HG03060 (cell line): ENCODE results near the gene GRIK5.
"Not testable (repeated sequence)": the region's sequence is repeated elsewhere in the genome, so short reads cannot be mapped to it uniquely, and the experiment has no call there.

ENCODE experiments used
- ATAC-seq: cut with Tn5 transposase; IDR thresholded peaks from one replicate; pipeline ENCODE4 v1.9.1; 2021; ENCODE audit warnings: low read depth, moderate number of reproducible peaks; ENCODE audit not compliant: unreplicated experiment

The GRIK5 gene

DNA sequence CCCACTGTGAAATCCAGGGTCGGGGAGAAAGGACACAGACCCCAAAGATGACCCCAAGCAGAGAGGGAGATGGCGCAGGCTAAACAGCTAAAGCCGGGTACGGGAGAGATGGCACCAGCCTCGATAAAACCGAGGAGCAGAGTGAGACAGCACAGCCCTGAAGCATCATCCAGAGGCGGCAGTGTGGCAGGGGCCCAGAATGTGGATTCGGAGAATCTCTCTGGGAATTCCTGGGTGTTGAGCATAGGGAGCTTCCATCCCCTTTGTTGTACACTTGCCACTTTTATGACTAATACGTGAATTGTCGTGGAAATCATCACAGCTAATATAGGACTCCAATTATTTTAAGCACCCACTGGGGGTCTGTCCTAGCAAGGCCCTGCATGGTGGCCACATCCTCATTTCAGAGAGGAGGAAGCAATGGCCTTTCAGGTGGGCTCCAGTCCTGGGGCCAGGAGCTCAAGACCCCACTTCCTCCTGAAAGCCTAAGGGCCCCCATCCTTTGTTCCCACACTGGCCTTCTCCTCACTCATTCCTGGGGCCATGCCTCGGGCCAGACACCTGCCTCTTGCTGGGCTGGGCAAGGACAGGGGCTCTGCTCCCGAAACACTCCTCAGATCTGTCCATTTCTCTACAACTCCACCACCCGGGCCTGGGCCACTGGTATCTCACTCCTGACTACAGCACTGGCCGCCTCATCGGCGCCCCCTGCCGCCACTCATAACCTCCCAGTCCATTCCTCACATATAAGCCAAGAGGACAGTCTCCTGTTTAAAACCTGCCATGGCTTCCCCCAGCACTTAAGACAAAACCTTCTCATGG lies 46.7 kb downstream of the GRIK5 start:
- ATAC-seq: no peak

DNA sequence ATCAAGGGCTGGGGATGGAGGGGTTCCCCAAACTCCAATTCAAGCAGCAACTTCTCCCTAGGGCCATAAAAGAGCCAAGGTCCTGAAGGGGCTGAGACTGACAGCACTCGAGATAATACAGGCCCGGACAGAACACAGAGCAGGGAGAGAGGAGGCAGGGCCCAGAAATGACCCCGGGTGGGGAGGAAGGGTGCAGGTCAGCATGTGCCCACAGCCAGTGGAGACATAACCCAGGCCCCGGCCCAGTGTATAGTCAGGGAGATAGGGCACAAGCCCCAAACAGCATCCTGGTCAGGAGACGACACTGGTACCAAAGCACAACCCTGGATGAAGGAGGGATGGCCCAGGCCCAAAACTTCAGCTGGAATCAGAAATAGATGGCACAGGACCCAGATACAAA lies 47.4 kb downstream of the GRIK5 start:
- no peak for ATAC-seq

DNA sequence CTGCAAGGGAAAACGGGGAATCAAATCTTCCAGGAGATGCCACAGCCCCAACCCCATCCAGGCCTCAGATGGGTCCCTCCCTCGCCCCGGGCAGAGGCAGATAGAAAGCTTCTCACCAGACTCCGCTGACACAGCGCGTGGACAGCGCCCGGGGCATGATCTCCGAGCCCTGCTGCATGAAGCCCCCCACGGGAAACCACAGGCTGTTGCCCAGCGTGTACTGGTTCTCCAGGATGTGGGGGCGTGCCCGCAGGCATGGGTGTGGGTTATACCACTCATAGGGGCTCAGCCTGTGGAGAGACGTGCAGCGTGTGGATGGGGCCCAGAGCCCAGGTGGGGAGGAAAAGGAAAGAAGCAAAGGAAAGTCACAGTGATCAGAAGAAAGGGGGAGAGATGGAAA lies 48.8 kb downstream of the GRIK5 start:
- ATAC-seq: no peak

DNA sequence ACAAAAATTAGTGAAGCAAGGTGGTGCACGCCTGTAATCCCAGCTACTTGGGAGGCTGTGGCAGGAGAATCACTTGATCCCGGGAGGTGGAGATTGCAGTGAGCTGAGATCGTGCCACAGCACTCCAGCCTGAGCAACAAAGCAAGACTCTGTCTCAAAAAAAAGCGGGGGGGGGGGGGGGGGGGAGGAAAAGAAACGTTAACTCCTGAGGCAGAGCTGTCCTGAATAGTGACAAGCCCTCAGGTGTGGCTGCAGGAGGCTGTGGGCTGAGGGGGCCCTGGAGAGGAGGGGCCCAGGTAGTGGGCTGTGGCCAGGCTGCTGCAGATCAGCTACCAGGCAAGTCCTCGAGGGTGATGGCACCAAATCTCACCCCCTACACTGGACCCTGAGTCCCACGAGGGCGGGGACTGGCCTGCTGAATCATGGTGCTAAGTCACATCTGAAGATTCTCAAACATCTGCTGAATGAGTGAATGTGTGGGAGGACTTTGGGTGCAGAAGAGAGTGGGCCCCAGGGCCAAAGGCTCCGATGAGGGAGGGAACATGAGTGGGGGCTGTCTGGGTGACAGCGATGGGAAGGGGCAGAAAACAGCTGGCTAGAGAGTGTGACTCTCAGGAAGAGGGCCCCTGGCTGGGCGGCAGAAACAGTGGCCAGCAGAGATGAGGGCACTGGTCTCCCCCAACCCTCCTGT lies 51.4 kb downstream of the GRIK5 start:
- ATAC-seq: no peak

DNA sequence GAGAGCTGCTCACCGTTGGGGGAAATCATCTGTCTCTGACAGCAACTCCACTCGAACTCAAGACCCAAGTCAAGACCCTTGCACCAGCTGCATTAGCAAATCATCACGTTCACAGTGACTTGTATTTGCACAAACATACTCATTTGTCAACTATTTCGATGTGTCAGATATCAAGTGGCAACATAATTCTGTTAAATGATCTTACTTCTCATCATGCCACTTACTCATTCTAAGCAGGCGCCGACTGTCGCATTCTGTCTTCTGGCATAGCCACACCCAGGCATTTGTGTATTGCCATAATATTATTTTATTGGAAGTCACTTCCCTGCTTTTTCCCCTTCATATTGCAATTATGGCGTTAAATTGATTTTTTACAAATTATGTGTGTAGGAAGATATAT lies 53.0 kb downstream of the GRIK5 start:
- no peak for ATAC-seq

DNA sequence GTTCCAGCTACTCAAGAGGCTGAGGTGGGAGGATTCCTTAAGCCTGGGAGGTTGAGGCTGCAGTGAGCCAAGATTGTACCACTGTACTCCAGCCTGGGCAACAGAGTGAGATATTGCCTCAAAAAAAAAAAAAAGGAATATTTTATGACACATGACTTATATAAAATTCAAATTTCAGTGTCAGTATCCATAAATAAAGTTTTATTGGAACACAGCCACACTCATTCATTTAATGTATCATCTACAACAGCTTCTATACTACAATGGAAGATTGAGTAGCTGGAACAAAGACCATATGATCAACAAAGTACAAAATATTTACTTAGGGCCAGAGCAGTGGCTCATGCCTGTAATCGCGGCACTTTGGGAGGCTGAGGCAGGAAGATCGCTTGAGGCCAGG lies 57.3 kb downstream of the GRIK5 start:
- not testable (repeated sequence) for ATAC-seq

DNA sequence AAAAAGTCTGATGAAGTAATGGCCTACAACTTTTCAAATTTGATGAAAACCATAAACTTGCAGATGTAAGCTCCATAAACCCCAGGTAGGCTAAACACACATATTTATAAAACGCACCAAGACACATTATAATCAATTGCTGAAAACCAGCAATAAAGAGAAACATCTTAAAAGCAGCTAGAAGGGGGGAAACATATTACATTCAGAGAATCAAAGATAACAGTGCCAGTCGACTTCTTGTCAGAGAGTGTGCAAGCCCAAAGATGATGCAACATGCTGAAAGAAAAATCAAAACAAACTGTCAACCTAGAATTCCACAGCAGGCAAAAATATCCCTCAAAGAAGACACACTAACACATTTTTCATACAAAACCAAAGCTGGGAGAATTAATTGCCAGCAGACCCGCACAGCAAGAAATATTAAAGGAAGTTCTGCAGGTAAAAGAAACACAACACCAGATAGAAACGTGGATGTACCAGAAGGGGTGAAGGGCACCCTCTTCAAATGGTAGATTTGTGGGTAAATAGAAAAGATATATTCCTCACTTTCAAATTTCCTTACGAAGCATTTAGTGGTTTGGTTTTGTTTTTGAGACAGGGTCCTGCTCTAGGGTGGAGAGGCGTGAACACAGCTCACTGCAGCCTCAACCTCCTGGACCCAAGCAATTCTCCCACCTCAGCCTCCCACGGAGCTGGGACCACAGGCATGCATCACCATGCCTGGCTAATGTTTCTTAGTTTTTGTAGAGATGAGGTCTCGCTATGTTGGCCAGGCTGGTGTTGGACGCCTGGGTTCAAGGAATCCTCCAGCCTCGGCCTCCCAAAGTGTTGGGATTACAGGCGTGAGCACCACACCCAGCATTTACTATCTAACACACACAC lies 59.5 kb downstream of the GRIK5 start:
- no peak for ATAC-seq

DNA sequence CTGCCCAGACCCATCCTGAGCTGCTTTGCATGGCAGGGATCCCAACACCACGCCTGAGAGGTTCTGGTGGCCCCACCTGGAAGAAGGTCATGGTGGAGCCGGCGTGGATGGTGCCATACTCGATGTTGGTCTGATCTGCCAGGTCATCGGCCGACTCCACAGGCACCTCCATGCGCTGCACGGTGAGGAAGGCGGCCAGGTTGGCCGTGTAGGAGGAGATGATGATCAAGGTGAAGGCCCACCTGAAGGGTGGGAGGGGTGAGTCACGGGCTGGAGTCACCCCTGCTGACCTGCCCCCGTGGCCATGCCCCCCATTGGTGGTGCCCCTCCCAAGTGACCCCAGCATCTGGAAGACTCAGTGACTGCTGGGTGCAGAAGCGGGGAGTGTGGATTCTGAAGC lies 63.4 kb downstream of the GRIK5 start:
- ATAC-seq: no peak

DNA sequence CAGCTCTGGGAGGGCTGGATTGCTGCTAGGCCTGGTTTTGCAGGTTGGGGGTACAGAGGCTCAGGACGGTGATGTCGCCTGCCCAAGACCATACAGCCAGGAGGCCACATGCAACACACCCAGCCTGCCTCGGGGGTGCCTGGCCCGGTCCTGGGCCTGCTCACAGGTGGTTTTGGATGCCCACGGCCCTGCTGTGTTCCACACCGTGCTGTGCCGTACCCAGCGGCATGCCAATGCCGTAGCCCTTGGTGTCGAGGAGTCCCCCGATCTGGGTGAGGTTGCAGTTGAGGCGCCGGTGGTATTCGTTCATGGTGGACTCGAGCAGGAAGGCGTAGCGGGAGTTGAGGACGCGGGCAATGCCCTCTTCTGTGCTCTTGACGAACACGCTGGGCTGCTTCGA lies 64.5 kb downstream of the GRIK5 start:
- no peak for ATAC-seq

DNA sequence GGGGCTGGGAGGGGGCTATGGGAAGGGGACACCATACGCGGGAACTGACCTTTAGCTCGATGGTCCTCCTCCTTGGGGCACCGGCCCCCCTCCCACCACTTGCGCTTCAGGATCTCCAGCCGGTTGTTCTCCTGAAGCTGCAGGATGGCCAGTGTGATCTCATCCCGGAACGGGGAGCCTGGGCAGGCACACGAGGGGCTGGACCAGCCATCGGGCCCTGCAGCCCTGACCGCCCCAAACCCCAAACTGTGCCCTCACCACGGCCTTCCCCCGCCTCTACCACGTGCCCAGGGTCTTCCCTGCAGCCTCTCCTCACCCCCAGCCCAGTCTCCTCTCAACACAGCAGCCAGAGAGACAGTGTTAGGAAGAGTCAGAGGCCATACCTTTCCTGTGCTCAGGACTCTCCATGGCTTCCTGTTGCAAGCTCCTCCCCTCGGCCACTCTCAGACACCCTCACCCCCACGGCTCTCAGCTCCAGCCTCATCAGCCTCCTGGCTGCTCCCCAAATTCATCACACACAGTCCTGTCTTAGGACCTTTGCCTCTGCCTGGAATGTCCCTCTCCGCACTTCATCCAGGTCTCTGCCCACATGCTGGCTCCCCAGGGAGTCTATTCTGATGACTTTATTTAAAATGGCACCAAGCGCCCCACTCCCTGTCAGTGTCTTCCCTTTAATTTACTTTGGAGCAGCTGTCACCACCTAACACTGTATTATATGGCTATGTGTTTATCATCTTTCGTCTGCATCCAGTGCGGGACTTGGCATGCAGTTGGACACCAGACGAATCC lies 66.3 kb downstream of the GRIK5 start:
- ATAC-seq: no peak

DNA sequence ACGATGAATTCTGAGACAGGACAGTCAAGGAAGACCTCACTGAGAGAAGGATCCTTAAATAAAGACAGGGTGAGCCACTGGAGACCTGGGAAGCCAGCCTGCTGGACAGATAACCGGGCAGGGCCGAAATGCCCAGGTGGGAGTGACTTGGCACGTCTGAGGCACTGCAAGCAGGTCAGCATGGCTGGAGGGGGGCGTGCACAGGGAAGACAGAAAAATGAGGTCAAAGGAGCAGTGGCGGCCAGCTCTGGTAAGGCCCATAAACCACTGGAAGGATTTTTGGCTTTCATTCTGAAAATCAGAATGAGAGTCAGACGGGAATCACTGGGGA lies 70.2 kb downstream of the GRIK5 start:
- no peak for ATAC-seq

DNA sequence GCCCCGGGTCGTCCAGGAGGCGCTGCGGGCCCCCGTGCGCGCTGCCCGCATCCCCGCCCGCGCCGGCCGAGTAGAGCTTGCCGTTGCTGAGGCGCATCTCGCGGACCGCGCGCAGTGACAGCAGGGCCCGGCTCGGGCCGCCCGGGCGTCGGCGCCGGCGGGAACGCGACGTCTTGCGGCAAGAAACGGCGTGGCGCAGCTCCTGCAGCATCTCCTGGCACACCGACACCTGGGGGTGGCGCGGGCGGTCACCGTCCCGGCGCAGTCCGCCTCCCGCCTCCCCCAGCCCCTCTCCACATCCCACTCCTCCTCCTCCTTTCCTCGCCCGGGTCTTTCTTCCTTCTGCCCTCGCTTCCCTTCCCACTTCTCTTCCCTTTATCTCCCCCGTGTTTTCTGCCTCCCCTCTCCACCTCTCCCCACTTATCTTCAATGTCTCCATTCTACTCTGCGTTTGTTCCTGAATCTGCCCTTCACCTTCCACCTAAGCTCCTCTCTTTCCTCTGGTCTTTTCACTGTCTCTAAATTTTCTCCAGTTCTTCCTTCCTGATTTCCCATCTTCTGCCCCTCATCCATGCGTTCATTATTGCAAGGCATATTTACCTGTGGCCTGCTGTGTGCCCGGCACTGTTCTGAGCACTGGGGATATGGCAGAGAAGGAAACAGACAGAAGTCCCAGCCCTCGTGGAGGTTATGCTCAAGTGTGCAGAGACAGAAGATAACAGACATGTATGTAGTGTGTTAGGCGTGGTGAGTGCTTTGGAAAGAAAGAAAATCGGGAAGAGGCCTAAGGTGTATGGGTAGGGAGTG lies 70.7 kb downstream of the GRIK5 start:
- ATAC-seq: no peak

DNA sequence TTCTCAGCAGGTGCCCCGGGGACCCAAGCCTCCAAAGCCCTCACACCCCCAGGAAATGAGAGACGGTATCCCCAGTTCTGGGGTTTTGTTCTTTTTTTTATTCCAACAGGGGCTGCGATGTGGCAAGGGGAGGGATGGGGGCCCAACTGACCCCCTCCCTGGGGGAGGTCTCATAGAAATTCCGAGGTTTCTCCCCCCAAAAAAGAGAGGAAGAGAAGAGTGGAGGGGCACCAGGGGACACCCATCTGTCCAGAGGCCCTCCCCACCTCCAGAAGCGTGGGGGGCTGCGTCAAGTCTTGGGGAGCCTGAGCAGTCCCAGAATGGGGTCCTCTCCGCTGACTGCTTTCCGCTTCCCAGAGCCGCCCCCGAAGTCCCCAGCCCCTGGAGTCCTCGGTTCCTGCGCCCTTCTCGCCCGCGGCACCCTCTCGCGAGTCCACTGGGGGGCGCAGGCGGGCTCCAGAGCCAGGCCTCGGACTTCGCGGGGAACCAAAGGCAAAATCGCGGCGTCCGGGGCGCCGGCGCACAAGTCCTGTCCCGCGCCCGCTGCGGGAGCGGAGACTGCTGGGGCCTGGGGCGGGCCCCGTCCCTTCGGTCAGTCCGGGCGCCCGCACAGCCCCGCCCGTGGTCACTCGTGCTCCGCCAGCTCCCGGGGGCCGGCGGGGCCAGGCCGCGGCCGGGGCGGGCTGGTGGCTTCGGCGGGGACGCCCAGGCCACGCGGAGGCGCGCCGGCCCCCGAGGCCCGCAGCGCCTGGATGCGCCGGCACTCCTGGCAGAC lies 71.6 kb downstream of the GRIK5 start:
- no peak for ATAC-seq

DNA sequence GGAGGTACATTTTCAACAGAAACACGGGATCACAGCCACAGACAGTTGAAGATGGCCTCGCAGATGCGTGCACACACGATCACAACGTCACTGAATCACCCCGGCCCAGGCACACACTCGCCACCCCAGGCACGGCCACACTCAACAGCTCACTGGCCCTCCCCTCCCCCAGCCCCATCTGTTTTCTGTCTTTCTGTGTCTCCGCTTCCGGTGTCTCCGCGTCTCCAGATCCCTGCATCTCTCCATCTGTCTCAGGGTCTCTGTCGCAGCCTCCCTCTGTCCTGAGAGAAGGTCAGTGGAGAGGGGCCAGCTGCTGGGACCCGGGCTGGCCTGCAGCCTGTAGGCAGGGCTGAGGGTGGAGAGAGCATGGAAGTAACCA lies 72.2 kb downstream of the GRIK5 start:
- no peak for ATAC-seq

DNA sequence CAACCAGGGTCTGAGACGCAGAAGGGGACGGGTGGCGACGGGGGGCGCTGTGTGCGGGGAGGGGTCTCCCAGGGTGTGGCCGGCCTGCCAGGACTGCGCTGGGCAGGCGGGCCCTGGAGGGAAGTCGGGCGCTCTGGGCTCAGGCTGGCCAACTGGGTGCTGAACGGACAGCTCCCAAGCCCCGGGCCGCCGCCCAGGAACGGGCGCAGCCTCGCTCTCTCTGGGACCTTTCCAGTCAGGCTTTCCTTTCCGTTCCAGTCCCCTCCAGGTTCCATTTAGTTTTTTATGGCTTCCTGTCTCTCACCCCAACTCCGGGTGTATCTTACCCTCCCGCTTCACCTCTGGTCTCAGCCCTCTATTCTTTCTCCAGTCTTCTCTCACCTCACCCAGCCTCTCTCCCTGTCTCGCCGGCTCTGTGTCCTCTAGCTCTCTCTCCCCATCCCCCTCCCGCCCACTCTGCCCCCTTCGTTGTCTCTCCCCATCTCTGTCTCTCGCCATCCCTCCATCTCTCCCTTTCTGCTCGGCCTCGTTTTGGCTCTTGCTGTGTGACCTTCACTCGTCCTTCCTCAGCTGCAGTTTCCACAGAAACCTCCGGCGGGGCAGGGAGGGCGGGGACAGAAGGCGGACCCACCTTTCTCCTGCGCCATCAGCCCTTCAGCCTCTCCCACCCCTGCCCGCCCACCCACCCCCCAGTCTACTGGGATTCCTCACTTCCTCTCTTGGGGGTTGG lies 72.7 kb downstream of the GRIK5 start:
- no peak for ATAC-seq

DNA sequence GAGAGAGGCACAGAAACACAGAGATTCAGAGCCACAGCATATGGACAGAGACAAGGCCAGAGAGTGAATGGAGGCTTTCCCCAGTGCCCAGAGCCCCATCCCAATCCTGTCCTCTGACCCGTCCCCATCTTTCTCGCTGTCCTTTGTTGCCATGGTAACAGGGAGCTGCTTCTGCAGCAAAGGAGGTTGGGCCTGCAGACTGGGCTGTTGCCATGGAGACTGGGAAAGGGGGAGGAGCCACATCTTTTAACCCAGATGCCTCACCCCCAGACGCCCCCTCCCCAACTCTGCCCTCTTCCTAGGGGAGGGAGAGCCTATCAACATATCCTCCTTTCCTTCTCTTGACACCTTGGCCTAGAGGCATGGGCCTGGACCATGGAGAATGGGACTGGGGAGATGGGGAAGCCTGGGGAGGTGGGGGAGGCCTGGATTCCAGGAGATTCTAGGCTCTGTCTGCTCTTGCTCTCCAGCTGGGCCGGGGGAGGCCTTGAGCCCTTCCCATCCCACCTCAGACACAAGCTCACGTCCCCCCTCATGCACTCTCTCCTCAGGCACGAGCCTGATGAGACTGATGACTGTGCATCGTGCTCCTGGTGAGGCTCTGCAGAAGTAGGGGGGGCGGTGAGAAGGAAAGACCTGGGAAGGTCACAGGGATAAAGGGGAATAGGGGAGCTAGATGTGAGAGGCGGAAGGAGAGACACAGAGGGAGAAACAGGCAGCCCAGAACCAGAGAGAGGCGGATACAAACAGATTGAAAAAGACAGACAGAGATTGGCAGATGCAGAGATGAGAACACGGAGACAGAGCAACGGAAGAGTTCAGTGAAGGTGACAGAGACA lies 73.8 kb downstream of the GRIK5 start:
- no peak for ATAC-seq
